GM19455 (cell line): ENCODE measurements around the gene RIMKLA.

ENCODE experiments used
- ATAC-seq: cut with Tn5 transposase; IDR thresholded peaks from one replicate; pipeline ENCODE4 v1.9.1; 2021; ENCODE audit not compliant: unreplicated experiment

RIMKLA gene, protein sequence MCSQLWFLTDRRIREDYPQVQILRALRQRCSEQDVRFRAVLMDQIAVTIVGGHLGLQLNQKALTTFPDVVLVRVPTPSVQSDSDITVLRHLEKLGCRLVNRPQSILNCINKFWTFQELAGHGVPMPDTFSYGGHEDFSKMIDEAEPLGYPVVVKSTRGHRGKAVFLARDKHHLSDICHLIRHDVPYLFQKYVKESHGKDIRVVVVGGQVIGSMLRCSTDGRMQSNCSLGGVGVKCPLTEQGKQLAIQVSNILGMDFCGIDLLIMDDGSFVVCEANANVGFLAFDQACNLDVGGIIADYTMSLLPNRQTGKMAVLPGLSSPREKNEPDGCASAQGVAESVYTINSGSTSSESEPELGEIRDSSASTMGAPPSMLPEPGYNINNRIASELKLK

DNA sequence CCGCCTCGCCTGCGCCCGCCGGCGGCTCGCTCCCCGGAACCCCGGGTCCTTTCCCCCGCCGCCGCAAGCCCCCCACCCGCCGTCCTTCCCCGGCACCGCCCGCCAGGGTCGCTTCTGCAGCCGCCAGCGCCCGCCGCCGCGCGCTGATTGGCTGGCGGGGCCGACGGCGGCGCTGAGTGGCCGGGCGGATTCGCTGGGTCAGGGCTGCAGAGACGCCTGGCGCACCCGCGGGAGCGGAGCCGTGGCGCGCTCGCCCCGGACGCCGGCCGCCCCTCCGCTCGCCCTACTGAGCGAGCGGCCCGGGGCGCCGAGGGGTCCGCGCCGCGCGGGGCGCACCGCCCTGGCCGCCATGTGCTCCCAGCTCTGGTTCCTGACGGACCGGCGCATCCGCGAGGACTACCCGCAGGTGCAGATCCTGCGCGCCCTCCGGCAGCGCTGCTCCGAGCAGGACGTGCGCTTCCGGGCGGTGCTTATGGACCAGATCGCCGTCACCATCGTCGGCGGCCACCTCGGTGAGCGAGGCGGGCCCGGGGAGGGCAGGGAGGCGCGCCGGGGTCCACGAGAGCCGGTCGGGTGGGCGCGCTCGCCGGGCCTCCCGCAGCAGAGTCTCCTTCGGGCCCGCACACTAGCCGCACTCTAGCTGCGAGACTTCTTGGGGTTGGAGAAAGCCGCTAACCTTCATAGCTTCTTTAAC, at the start of gene RIMKLA:
RIMKLA (plus strand) TSS at position 207 of the 694 bp plus-strand sequence; CDS start at position 350, 143 bp downstream.
- peak; percentile 89 for ATAC-seq

DNA sequence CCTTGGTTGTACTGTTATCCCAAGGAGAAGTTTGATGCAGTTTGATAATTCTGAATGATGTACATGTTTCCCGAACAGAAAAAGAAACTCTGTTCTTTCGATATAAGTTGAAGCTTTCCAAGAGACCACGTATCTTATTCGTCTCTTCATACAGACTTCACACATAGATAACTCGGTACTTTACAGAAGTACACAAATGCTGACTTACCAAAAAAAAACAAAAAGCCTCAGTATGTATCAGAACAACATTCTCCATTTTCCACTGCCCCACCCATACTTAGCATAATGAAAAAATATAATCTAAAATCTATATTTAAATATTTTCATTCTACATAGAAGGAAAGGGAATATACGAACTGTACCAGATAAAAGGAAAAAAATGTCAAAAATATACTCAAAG, 47.7 kb upstream of the RIMKLA start:
- no peak for ATAC-seq

DNA sequence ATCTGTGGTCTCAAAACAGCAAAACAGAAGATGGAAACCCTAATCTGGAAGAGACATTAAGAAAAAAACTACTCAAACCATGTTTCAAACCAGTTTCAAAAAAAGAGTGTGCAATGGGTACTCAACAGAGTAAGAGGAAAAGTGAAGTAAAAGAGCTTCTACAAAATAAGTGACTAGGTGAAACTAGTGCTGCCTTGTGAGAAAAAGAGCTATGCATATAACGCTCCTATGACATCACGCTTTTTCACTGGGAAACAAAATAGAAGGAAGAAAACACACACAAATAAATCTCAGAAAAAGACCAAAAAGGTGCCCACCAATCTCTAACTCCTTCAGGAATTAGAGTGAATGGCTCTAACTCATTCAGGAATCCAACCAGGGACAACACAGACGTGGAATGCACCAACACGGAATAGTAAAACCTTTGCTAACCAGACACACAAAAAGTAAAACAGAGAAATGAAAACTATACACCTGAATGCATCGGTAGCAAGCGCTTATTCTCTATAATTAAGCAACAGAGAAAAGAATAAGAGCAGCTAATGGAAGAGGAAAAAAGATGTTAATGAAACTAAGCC, 46.8 kb upstream of the RIMKLA start:
- peak; percentile 8 for ATAC-seq

DNA sequence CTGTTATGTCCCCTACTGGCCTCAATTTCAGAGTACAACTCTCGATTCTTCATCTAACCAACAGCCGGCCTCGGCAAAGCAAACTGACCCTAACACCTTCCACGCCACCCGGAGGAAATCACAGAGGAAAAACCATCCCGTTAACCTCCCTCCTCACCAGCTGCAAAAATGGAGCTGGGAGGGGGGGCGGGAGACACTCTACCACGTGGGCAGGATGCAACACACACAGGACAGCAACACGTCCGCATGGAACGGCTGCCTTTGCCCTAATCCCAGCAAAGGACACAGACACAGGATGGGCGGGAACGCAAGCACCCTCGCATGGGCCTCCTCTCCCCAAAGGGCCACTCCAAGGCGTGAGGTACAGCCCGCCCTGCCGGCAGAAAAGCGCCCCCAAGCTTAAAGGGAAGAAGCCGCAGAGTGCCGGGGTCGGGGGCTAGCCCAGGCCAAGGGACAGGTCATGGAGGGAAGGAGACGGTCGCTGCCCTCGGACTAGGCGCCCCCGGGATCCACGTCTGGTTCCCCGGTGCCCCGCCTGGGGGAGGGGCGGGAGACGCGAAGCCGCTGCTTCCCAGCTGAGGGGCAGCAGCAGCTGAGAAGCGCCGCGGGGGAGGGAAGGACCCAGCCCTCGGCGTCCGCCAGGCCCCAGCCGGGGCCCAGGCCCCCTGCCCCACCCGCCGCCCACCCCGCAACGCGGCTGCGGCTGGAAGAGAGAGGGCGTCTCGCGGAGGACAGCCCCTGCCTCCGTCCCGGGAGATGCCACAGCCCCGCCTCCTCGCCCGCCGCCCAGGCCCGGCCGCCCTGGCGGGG, 46.1 kb upstream of the RIMKLA start:
- peak; percentile 65 for ATAC-seq

DNA sequence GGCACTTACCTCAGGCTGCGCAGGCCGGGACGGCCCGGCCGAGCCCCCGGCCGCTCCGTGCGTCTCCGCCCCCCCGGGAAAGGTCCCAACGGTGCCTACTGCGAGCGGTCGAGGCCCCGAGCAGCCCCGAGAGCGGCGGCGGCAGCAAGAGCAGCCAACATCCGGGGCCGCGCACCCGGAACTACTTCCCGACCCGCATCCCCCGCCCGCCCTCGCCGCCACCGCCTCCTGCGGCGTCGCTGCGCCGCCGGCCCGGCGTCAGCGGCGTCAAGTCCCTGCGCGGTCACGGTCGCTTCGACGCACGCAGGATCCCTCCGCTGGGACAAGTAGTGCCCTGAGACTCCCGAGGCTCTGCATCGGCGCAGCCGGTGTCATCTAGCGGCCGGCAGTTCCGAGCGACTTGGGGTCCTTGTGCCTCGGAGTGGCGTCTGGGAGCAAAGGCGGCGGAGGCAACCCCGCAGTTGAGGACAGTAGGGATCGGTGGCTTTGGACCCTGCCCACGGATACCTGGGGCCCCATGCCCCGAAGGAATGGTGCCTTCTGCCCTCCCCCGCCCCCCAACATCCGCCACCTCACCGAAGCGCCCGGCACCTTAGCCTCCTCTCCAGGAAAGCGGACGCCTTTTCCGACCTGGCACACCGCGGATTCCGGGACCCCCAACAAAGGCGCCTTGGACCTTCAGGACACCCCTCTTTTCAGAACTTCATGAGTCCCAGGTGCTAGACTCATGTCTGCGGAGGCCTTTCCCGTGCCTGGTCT, 45.4 kb upstream of the RIMKLA start, which contains the start of gene FOXJ3:
FOXJ3 (minus strand) TSS at position 186 of the 759 bp plus-strand sequence. CDS start 24,142 bp downstream, outside the sequence.
- peak; percentile 73 for ATAC-seq

DNA sequence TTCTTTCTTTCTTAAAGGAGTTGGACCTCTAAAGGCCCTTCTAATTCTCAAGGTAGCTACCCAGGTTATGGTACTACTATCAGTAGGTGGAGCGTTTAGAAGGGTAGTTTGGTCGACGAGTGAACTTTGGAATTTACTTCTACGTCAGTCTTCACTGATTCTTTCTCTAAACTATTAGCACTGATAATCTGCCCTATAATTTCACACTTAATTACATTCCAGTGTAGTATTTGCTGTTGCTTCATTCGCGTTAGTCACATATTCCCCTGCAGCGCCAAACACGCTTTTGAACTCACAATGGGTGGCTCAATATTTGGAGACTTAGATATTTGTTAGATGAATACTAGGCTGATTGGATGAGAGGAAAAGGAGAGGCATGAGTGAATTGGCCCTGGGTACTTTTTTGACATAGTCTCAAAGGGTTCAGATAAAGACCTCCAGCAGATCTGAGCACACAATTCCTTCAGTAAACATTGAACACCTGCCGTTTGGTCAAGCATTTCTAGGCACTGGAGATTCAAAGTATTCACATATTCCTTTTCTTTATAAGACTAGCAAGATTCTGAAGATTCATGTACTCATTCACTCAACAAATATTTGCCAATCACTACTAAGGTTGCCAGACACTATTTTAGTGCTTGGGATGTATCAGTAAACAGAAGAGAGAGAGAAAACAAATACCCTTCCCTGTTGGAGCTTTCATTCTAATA, 44.6 kb upstream of the RIMKLA start:
- no peak for ATAC-seq

DNA sequence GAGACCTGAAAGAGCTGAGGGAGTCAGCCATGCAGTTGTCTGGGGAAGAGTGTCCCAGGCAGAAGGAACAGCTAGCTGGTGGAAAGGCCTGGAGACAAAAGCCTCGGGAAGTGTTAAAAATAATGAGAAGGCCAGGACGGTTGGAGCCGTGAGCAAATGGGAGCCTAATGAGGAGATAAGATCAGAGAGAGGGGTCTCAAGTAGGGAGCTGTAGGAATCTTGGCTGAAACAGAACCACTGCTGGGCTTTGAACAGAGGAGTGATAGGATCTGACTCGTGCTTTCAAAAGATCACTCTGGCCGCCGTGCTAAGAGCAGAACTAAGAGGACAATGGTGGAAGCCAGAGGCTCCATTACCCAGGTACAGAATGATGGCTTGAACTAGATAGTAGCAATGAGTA, 43.6 kb upstream of the RIMKLA start:
- ATAC-seq, result no peak

DNA sequence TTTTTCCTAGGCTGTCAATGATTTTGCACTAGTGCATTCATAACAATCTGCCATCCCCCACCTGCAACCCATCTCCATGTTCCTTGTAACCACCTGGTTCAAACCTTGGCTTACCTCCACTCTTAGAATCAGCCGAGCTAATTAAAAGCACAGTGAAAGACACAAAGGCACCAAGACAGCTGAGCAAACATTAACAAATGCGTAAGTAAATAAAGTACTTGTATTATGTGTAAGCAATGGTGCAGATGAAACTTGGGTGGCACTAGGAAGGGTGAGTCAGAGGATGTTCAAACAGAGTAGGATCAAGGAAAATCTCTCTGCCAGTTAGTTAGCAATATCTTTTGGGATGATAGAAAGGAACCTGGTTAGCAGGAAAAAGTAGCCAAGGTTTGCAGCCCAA, 40.5 kb upstream of the RIMKLA start:
- ATAC-seq, result no peak

DNA sequence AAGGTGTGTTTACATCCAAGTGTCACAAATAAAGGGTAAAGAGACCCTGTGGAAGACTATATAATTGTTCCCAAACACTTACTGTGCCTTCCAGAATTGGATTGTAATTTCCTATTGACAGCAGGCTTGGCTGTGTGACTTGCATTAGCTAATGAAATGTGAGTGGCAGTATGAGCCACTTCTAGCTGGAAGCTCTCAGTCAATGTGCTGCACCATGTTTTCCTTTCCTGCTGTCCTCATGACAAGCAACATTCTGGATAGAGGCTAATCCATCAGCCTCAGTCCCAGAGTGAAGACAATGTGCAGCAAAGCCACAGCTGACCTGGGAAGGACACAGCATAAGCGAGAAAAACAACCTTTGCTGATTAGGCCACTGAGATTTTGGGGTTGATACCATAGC, 39.7 kb upstream of the RIMKLA start:
- no peak for ATAC-seq

DNA sequence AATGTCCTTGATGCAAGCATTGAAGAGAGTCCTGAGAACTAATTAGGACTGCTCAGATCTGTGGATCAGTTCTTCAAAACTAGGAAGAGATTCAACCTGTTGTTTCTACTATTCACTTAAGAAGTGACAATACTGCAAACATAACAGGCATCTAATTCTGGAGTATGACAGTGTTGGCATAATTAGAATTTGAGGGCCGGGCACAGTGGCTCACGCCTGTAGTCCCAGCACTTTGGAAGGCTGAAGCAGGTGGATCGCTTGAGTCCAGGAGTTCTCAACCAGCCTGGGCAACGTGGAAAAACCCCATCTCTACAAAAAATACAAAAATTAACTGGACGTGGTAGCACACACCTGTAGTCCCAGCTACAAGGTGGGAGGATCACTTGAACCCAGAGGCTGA, 37.5 kb upstream of the RIMKLA start:
- no peak for ATAC-seq

DNA sequence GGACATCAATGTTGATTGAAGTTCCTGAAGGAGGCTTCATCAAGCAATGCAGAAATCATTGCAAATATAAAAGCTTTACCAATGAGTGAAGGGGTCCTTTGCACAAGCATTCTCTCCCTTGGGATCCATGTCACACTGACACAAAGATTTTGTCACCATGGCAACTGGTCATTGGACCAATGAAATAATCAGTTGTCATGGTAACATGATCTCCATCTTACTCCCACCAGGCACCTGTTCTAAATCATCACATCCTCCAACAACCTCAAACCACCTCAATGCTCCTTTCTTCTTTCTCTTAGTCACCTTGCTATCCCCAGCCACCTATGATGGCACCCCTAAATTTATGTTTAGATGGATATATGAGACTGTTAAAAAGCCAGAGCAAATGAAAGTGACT, 32.1 kb upstream of the RIMKLA start:
- no peak for ATAC-seq

DNA sequence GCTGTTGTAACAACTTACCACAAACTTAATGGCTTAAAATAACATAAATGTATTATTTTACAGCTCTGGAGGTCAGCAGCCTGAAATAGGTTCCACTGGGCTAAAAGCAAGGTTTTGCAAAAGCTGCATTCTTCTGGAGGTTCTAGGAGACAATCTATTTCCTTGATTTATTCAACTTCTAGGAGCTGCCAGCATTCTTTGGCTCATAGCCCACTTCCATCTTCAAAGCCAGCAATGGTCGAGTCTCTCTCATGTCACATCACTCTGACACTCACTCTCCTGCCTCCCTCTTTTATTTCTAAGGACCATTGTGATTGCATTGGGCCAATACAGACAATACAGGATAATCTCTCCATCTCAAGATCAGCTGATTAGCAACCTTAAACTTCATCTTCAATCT, 30.5 kb upstream of the RIMKLA start:
- ATAC-seq, result no peak

DNA sequence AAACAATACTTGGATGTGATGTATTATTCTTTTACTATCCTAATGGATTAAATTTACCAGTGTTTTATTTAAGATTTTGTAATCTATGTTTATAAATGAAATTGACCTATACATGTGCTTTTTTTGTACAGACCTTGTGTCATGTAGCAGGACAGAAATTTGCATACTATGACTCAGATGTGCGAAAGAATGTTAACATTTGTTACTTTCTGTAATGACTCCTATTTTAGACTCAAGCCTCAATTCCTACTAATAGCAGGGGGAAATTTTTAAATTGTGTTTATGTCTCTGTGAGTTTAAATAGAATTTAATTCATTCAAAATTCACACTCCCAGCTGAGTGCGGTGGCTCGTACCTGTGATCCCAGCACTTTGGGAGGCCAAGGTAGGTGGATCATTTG, 21.8 kb upstream of the RIMKLA start:
- no peak for ATAC-seq

DNA sequence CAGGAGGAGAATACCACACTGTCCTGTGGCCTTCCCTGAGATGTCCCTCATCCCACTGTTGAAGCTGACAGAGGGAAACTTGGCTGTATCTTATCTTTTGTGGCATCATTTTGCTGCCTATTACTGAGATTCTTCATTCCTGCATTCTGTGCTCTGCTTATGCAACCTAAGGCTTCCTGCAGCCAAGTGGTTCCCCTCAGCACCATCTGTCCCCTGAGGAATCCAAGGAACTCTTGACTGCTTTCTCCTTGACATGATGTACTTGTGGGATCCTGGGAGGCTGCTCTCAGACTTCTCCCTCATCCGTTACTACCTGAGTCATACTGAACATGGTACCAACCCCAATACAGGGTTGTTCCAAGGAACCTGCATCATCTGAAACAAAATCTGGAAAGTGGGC, 21.1 kb upstream of the RIMKLA start:
- ATAC-seq, result no peak

DNA sequence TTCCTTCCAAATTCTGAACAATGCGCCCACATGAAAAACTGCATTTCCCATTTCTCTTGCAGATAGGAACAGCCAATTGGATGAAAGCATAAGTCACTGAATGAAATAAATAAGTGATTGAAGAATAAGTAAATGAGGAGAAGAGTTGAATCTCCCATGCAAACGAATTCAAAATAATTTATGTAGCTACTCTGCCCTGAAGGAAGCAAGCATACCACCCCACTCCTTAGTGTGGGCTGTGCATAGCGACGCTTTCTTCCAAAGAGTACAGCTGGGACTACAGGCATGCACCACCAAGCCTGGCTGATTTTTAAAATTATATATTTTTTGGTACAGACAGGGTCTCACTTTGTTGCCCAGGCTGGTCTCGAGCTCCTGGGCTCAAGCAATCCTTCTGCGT, 16.5 kb upstream of the RIMKLA start:
- no peak for ATAC-seq

DNA sequence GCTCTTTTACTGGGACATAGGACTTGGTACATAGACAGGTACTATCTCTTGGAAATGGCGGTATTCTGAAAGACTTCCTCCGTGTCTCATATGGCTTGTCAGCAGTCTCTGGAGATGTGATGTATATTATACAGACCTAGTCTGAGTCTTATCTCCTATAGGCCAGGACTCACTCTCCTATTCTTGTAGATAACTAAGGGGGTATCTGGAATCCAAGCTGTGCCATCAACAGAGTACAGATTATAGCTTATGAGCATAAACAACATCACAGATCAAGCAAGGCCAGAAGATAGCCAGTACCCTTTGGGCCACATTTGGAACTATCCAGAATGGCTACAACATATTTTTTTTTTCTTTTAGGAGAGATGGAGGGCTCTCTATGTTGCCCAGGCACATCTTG, 16.1 kb upstream of the RIMKLA start:
- ATAC-seq, result no peak

DNA sequence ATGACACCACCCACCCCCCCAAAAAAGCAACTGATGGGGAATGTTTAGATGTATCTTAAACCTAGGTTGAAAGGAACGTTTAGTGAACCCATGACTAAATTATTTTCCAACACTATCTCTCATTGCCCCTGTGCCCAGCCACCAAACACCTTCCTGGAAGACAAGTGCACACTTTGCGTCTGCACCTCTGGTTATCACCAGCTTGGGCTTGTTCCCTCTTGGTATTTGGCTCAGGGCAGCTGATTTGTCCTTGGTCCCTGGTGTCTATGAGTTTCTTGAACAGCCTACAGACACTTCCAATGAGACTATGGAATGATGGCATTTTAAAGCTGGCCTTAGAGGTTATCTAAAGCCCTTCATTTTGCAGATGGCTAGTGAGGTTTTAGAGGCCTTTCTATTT, 15.5 kb upstream of the RIMKLA start:
- ATAC-seq, result no peak

DNA sequence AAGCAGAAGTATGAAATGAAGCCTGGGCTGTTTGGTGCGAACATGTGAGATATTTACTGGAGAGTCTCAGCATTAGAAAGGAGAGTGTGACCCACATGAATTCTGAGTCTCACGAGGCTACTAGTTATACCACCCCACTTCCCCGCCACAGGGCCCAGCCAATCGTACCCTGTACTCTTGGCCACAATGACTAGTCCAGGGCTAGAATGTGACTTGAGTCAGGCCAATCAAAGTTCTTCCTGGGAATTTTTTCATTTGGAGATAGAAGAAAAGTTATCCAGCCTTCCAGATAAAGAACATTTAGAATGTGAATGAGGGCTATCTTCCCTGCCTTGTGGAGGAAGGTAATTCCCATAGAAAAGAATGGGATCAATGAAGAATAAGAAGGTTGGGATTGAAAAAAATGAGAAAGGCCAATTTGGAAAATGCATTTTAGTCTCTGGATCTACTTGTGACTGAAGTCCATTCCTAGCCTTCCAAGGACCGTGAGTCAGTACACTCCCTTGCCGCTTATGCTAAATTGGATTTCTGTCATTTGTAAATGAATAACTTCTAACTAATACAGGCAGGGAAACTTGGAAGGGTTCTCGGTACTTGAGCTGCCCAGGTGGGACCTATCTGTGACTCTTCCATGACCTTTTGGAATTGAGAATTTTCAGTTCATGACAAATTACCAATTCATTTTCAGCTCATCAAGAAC, 12.3 kb upstream of the RIMKLA start:
- no peak for ATAC-seq

DNA sequence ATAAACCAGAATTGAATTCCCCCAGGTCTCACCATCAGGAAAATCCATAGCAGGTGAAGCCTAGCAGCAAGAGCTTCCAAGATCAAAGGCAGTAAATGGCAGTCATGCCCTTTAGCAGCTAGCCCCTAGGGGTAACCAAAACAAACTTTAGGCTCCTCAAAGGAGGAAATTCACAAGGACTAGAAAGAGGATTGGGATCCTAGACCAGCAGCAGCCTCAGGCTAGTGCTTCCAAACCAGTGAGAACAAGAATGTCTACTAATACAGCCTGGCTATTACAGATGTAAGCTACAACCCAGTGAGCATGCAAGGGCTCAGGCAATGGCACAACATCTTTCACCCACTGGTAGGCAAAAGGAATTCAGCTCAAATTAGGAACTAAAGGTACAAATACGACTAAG, 11.1 kb upstream of the RIMKLA start:
- no peak for ATAC-seq
